ENCODE measurements around the gene GAPDHS.

GAPDHS gene

DNA sequence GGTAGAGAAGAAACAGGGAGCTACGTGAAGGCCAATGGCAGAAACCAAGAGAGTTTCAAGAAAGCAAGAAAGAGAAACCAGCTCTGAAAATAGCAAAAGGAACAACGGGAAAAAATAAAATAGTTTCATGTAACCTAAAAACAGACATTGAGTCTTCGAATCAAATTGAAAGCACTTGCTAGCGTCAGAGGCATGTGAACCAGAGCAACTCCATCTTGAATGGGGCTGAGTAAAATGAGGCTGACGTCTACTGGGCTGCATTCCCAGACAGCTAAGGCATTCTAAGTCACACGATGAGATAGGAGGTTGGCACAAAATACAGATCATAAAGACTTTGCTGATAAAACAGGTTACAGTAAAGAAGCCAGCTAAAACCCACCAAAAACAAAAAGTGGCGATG lies 45.5 kb downstream of the GAPDHS start:
- no peak for DNase-seq (ENCODE audit: extremely low read depth in 1 of 2, low read depth in 1 of 2)

- DNase-seq (ENCODE audit: extremely low read depth in 1 of 2, low read depth in 1 of 2) = no peak
Measured at GRCh38 chr19:35582760-35583159, 49.5 kb downstream of the GAPDHS start.

DNA sequence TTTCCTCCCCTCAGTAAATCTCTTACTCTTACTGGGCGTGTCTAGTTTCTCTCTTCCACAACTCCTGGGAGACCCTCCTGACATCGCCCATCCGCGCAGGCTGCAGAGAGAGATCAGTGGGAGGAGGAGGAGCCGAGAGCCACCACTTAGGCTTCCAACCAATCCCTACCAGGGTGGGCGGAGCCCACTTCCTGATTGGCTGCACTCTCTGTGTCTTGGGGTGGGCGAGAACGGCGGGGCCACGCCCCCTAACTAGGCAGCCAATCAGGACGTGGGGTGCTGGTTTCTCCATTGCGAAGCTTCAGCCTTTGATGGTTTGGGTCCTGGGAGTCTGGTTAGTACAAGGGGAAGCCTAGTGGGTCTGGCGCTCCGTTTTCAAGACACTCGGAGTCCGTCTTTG lies 52.6 kb downstream of the GAPDHS start, which contains the start of gene PMIS2:
Gene PMIS2, plus strand, starts transcription at position 326 of the 400 bp plus-strand sequence. CDS start 87 bp downstream, outside the sequence.
- DNase-seq (ENCODE audit: extremely low read depth in 1 of 2, low read depth in 1 of 2) = peak in 1 of 2 donors; percentile 28

- no peak for DNase-seq (ENCODE audit: extremely low read depth in 1 of 2, low read depth in 1 of 2)
Measured at GRCh38 chr19:35587321-35587720, 54.1 kb downstream of the GAPDHS start.

DNA sequence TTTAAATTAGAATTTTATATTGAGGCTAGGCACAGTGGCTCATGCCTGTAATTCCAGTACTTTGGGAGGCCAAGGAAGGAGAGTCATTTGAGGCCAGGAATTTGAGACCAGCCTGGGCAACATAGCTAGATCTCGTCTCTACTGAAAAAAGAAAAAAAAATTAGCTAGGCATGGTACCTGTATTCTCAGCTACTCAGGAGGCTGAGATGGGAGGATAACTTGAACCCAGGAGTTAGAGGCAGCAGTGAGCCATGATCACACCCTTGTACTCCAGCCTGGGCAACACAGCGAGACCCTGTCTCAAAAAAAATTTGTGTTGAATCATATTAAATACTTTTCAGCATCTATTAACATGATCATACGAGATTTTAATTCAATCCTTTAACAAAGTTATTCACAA lies 57.6 kb downstream of the GAPDHS start:
- DNase-seq (ENCODE audit: extremely low read depth in 1 of 2, low read depth in 1 of 2) = no peak

DNA sequence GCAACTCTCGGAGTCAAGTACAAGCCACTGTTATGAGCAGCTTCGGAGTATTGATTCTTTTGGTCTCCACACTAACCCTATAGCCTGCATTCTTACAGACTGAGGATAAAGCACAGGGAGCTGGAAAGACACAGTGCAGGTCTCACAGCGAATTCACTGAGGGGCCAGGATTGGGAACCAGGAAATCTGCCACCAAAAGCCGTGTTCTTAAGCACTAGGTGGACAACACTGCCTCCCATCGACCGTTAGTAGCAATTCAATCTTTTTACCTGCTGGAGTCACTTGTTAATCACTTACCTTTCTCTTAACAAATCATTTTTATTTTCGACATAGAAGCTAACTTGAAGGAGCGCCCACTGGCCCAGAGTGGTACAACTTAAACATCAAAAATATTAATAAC lies 59.0 kb downstream of the GAPDHS start:
- no peak for DNase-seq (ENCODE audit: extremely low read depth in 1 of 2, low read depth in 1 of 2)

Measured in stimulated activated CD8-positive, alpha-beta memory T cell treated with anti-CD3 and anti-CD28 coated beads, Interleukin-7, amount 100 ng/mL, for 48 hours (primary cell).